ENCODE data around the gene ARHGAP40. TPM values are rescaled to one million over a fixed set of nuclear protein-coding genes. Genes with fewer than 3 reads are reported as not detected.

The ARHGAP40 gene
- total and polyA plus RNA-seq, 9 of the 15 experiments (the other 6 are each of a cell fraction or from before 2014, with no cell fraction given), result not detected

DNA sequence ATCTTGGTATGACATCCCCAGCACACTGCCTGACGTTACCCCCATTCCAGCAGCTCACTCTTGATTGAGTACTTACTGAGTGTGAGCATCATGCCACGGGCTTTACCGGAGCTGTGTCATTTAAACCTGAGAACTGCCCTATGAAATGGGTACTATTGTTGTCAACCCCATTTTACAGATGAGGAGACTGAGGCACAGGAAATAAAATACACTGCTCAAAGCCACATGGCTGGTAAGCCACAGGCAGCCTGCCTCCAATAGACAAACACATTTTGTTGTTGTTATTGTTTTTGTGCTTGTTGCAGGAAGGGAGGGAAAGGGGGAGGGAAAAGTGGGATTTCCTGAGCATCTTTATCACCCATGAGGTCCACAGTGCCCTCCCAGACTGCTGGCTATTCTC lies 69.2 kb downstream of the ARHGAP40 start:
- POLR2A ChIA-PET, result no interaction called here
- DNase-seq (ENCODE audit: extremely low read depth in 1 of 4, low spot score in 3 of 4) (no peak), ATAC-seq (no peak), FAIRE-seq (no peak)
- Histone ChIP-seq H3K27ac (ENCODE audit: extremely low read depth, low read depth, low read length) (no peak overlapping the region), H4K20me1 (replicated peaks; ENCODE audit: control insufficient read depth, insufficient read depth, low read length) (no peaks in the 10 kb centered on the region), H3K9ac (ENCODE audit: insufficient read depth in 1 of 2, low read depth in 2 of 2, low read length in 2 of 2) (no peak overlapping the region; a peak in 1 of 4 replicates), H3K4me2 (ENCODE audit: insufficient read depth, low read length) (no peak overlapping the region), H3K27me3 (ENCODE audit: control insufficient read depth in 2 of 2, insufficient read depth in 2 of 2, low read length in 2 of 2) (no peaks in the 10 kb centered on the region), H3K36me3 (ENCODE audit: control insufficient read depth, insufficient read depth, low read length) (no peaks in the 10 kb centered on the region), H3K9me1 (ENCODE audit: control insufficient read depth, insufficient read depth, low read length) (no peaks in the 10 kb centered on the region), H3K4me1 (replicated peaks in 1 of 2; ENCODE audit: control insufficient read depth in 2 of 2, insufficient read depth in 2 of 2, low read length in 2 of 2) (peaks cover 22 to 36% of the 10 kb centered on the region in 2 experiments), H3K79me2 (ENCODE audit: control insufficient read depth, insufficient read depth, low read length) (no peaks in the 10 kb centered on the region), H3K4me3 (no peak overlapping the region), H3K9me3 (replicated peaks; ENCODE audit: control insufficient read depth, insufficient read depth, low read depth, low read length) (no peaks in the 10 kb centered on the region), H2AFZ (ENCODE audit: low read depth, low read length) (peak overlapping the region; percentile 34; the same call in 1 of the 2 replicates)
- in situ Hi-C loops (cut with MboI) (no loop called here), intact Hi-C loops (cut with micrococcal nuclease) (no loop called here)
- WGBS (ENCODE audit: insufficient coverage, low coverage, missing lambda C conversion rate), result 70% methylated on average over 3 of the region's 3 CpGs
- no TSS peak for BruUV-seq (replicated peaks)
- CTCF ChIA-PET (ENCODE audit: low intra/inter-chr PET ratio), result no interaction called here
- no peak for TF ChIP-seq SRSF3 (IDR thresholded peaks at IDR 0.05; ENCODE audit: insufficient read depth, low read length)
- no peak for TF ChIP-seq CBFA2T3 (IDR thresholded peaks at IDR 0.05)
- TF ChIP-seq PURB (CRISPR knock-in tag; IDR thresholded peaks at IDR 0.05; ENCODE audit: low read depth), result no peak
- TF ChIP-seq BCOR (IDR thresholded peaks at IDR 0.05), result peak; percentile 94
- no peak for TF ChIP-seq HDAC1 (IDR thresholded peaks at IDR 0.05)
- no peak for TF ChIP-seq HDGF (IDR thresholded peaks at IDR 0.05)
- no peak for TF ChIP-seq ZNF140 (CRISPR knock-in tag; IDR thresholded peaks at IDR 0.05)
- no peak for TF ChIP-seq POLR2B (IDR thresholded peaks at IDR 0.05; ENCODE audit: low read depth, partially characterized antibody)
- TF ChIP-seq, protein P1, sequence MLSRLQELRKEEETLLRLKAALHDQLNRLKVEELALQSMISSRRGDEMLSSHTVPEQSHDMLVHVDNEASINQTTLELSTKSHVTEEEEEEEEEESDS (CRISPR knock-in tag; IDR thresholded peaks at IDR 0.05), result no peak
- TF ChIP-seq, protein P2, sequence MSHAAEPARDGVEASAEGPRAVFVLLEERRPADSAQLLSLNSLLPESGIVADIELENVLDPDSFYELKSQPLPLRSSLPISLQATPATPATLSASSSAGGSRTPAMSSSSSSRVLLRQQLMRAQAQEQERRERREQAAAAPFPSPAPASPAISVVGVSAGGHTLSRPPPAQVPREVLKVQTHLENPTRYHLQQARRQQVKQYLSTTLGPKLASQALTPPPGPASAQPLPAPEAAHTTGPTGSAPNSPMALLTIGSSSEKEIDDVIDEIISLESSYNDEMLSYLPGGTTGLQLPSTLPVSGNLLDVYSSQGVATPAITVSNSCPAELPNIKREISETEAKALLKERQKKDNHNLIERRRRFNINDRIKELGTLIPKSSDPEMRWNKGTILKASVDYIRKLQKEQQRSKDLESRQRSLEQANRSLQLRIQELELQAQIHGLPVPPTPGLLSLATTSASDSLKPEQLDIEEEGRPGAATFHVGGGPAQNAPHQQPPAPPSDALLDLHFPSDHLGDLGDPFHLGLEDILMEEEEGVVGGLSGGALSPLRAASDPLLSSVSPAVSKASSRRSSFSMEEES (CRISPR knock-in tag; IDR thresholded peaks at IDR 0.05), result no peak
- TF ChIP-seq TEAD4 (IDR thresholded peaks at IDR 0.05; ENCODE audit: low read length), result no peak
- no peak for TF ChIP-seq TEAD4 (CRISPR knock-in tag; IDR thresholded peaks at IDR 0.05; ENCODE audit: borderline replicate concordance)
- 0 out of 3 replicates have a peak, but pooled peaks of 1 of the 2 experiments have one; percentile 31 for TF ChIP-seq CBX3 (IDR thresholded peaks at IDR 0.05; ENCODE audit: borderline replicate concordance in 1 of 2, low read length in 2 of 2)
- TF ChIP-seq ZNF263 (CRISPR knock-in tag; IDR thresholded peaks at IDR 0.05; ENCODE audit: borderline replicate concordance), result no peak
- TF ChIP-seq RBM25 (IDR thresholded peaks at IDR 0.05; ENCODE audit: low read depth, low read length, severe bottlenecking), result peak; percentile 98
- TF ChIP-seq, protein P3, sequence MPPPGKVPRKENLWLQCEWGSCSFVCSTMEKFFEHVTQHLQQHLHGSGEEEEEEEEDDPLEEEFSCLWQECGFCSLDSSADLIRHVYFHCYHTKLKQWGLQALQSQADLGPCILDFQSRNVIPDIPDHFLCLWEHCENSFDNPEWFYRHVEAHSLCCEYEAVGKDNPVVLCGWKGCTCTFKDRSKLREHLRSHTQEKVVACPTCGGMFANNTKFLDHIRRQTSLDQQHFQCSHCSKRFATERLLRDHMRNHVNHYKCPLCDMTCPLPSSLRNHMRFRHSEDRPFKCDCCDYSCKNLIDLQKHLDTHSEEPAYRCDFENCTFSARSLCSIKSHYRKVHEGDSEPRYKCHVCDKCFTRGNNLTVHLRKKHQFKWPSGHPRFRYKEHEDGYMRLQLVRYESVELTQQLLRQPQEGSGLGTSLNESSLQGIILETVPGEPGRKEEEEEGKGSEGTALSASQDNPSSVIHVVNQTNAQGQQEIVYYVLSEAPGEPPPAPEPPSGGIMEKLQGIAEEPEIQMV (tag; conservative IDR thresholded peaks at IDR 0.05; ENCODE audit: low read depth), result no peak
- TF ChIP-seq, protein P4, sequence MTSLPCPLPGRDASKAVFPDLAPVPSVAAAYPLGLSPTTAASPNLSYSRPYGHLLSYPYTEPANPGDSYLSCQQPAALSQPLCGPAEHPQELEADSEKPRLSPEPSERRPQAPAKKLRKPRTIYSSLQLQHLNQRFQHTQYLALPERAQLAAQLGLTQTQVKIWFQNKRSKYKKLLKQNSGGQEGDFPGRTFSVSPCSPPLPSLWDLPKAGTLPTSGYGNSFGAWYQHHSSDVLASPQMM (CRISPR knock-in tag; IDR thresholded peaks at IDR 0.05), result no peak
- TF ChIP-seq, protein P5, sequence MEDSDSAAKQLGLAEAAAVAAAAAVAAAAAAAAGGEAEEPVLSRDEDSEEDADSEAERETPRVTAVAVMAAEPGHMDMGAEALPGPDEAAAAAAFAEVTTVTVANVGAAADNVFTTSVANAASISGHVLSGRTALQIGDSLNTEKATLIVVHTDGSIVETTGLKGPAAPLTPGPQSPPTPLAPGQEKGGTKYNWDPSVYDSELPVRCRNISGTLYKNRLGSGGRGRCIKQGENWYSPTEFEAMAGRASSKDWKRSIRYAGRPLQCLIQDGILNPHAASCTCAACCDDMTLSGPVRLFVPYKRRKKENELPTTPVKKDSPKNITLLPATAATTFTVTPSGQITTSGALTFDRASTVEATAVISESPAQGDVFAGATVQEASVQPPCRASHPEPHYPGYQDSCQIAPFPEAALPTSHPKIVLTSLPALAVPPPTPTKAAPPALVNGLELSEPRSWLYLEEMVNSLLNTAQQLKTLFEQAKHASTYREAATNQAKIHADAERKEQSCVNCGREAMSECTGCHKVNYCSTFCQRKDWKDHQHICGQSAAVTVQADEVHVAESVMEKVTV (CRISPR knock-in tag; IDR thresholded peaks at IDR 0.05), result no peak
- TF ChIP-seq SMAD3 (CRISPR knock-in tag; conservative IDR thresholded peaks at IDR 0.05), result no peak
- TF ChIP-seq SNRNP70 (optimal IDR thresholded peaks at IDR 0.05; ENCODE audit: low read depth, low read length), result no peak

All from K562 (cell line).